WTC11 (cell line): ENCODE measurements around the gene STAC. TPM values are rescaled to one million over a fixed set of nuclear protein-coding genes. Genes with fewer than 3 reads are reported as not detected.

ENCODE experiments used
- ATAC-seq: fragments of 200-7000 bp; cut with Tn5 transposase; 2 replicates; pipeline ENCODE4 v1.10.0; 2021; ENCODE audit warnings: mild to moderate bottlenecking, moderate library complexity
- CTCF ChIA-PET: fragments of 300-600 bp; sonication (Branson Sonifier 250); formaldehyde crosslinking; loops from one replicate; lab custom pipeline; 2021; ENCODE audit warnings: antibody characterized with exemption; lab: Charles Lee
- POLR2A ChIA-PET: fragments of 350-600 bp; sonication (Branson Sonifier 250); formaldehyde crosslinking; loops from one replicate; lab custom pipeline; 2021; ENCODE audit warnings: antibody characterized with exemption; lab: Charles Lee
- DNase-seq: peaks from one replicate; pipeline ENCODE4 v3.0.0; 2021; ENCODE audit warnings: low spot score
- H3K27ac Mint-ChIP-seq: 2 replicates; pipeline ENCODE4 v1.8.0; 2021; ENCODE audit warnings: mixed read lengths
- H3K27me3 Mint-ChIP-seq: 2 replicates; pipeline ENCODE4 v1.8.0; 2021; ENCODE audit warnings: low read depth, mild to moderate bottlenecking, moderate library complexity, mixed read lengths
- H3K36me3 Mint-ChIP-seq: 2 replicates; pipeline ENCODE4 v1.8.0; 2021; ENCODE audit warnings: mixed read lengths
- H3K4me1 Mint-ChIP-seq: 2 replicates; pipeline ENCODE4 v1.8.0; 2022; ENCODE audit warnings: mixed read lengths
- H3K4me3 Mint-ChIP-seq: 2 replicates; pipeline ENCODE4 v1.8.0; 2021; ENCODE audit warnings: mild to moderate bottlenecking, moderate library complexity, mixed read lengths
- H3K9me3 Mint-ChIP-seq: 2 replicates; pipeline ENCODE4 v1.8.0; 2021; ENCODE audit warnings: mixed read lengths
- CREM ChIP-seq: sonication (generic); formaldehyde crosslinking; IDR thresholded peaks from 2 replicates; pipeline ENCODE4 v1.8.1; 2022; ENCODE audit warnings: mild to moderate bottlenecking, missing genetic modification reagents, moderate library complexity
- ETV6 ChIP-seq: sonication (generic); formaldehyde crosslinking; IDR thresholded peaks from 2 replicates; pipeline ENCODE4 v1.8.1; 2022; ENCODE audit warnings: mild to moderate bottlenecking, missing genetic modification reagents
- FOXP4 ChIP-seq: sonication (generic); formaldehyde crosslinking; IDR thresholded peaks from 2 replicates; pipeline ENCODE4 v1.8.0; 2022; ENCODE audit warnings: mild to moderate bottlenecking, missing genetic modification reagents
- GRHL2 ChIP-seq: fragments of 250-450 bp; sonication (Bioruptor Pico); IDR thresholded peaks from 2 replicates; pipeline ENCODE4 v1.8.0; 2022; ENCODE audit warnings: mild to moderate bottlenecking, moderate library complexity; ENCODE audit not compliant: insufficient replicate concordance, severe bottlenecking
- JUN ChIP-seq: sonication (generic); formaldehyde crosslinking; IDR thresholded peaks from 2 replicates; pipeline ENCODE4 v1.8.0; 2023; ENCODE audit warnings: mild to moderate bottlenecking, missing genetic modification reagents
- STAT6 ChIP-seq: sonication (generic); formaldehyde crosslinking; conservative IDR thresholded peaks from 2 replicates; pipeline ENCODE4 v1.8.1; 2023; ENCODE audit warnings: mild to moderate bottlenecking, low read depth, missing genetic modification reagents, moderate library complexity
- TP53 ChIP-seq: sonication (generic); formaldehyde crosslinking; IDR thresholded peaks from 2 replicates; pipeline ENCODE4 v1.8.1; 2023; ENCODE audit warnings: mild to moderate bottlenecking, missing genetic modification reagents
- ZNF219 ChIP-seq: sonication (generic); formaldehyde crosslinking; IDR thresholded peaks from 2 replicates; pipeline ENCODE4 v1.8.0; 2023; ENCODE audit warnings: missing genetic modification reagents, mild to moderate bottlenecking, borderline replicate concordance
- ZNF281 ChIP-seq: sonication (generic); formaldehyde crosslinking; IDR thresholded peaks from 2 replicates; pipeline ENCODE4 v1.8.0; 2023; ENCODE audit warnings: mild to moderate bottlenecking, missing genetic modification reagents
- ZNF317 ChIP-seq: sonication (generic); formaldehyde crosslinking; IDR thresholded peaks from 2 replicates; pipeline ENCODE4 v1.8.1; 2023; ENCODE audit warnings: low read depth, mild to moderate bottlenecking, moderate library complexity, missing genetic modification reagents, borderline replicate concordance
- ZNF396 ChIP-seq: fragments of 250-450 bp; sonication (Bioruptor Pico); IDR thresholded peaks from 2 replicates; pipeline ENCODE4 v1.8.0; 2021; ENCODE audit warnings: mild to moderate bottlenecking, moderate library complexity, borderline replicate concordance
- ZNF423 ChIP-seq: fragments of 250-450 bp; sonication (Bioruptor Pico); IDR thresholded peaks from 2 replicates; pipeline ENCODE4 v2.1.2; 2022; ENCODE audit warnings: mild to moderate bottlenecking, moderate library complexity
- ZNF671 ChIP-seq: fragments of 250-450 bp; sonication (Bioruptor Pico); IDR thresholded peaks from 2 replicates; pipeline ENCODE4 v1.8.0; 2021; ENCODE audit warnings: mild to moderate bottlenecking
- total RNA-seq: library from RNA; stranded (reverse); gene quantifications from 3 replicates; pipeline ENCODE4 v1.2.3, GENCODE V29; 2021
- TF ChIP-seq, protein P1 (sequence below): sonication (generic); formaldehyde crosslinking; IDR thresholded peaks from 2 replicates; pipeline ENCODE4 v1.8.0; 2022; ENCODE audit warnings: mild to moderate bottlenecking, missing genetic modification reagents

Gene STAC
- total RNA-seq, 1 experiment from 2014 or later, result 5.6 TPM

DNA sequence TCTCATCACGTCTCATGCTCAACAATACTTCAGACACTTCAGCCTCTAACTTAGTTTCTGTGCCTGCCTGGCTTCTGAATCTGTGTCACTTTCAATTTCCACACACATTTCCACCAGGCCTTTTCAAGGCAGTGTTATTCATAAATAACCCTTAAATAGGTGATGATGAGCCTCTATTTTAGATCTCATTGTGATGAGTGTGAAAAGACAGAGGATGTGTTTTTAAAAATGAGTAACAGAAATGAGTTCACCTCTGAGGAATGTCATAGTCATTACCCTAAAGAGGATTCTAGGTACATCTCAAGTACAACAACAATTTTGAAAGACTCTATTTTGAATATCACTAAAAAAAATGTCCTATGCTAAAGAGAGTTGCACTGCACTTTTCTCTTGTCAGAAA, 64.6 kb downstream of the STAC start:
- H3K4me3 Mint-ChIP-seq, result no peak overlapping the region
- no peaks in the 10 kb centered on the region for H3K9me3 Mint-ChIP-seq
- no peak overlapping the region for H3K27ac Mint-ChIP-seq
- POLR2A ChIA-PET, result no interaction called here
- peaks cover 20% of the 10 kb centered on the region for H3K4me1 Mint-ChIP-seq
- TF ChIP-seq ZNF317 (CRISPR knock-in tag), result no peak
- TF ChIP-seq, protein P1, sequence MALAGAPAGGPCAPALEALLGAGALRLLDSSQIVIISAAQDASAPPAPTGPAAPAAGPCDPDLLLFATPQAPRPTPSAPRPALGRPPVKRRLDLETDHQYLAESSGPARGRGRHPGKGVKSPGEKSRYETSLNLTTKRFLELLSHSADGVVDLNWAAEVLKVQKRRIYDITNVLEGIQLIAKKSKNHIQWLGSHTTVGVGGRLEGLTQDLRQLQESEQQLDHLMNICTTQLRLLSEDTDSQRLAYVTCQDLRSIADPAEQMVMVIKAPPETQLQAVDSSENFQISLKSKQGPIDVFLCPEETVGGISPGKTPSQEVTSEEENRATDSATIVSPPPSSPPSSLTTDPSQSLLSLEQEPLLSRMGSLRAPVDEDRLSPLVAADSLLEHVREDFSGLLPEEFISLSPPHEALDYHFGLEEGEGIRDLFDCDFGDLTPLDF (CRISPR knock-in tag), result no peak
- H3K36me3 Mint-ChIP-seq, result peaks cover 3% of the 10 kb centered on the region; the same call in 1 of the 2 replicates
- no peak for ATAC-seq
- H3K27me3 Mint-ChIP-seq, result no peaks in the 10 kb centered on the region
- CTCF ChIA-PET, result no interaction called here
- no peak for DNase-seq

DNA sequence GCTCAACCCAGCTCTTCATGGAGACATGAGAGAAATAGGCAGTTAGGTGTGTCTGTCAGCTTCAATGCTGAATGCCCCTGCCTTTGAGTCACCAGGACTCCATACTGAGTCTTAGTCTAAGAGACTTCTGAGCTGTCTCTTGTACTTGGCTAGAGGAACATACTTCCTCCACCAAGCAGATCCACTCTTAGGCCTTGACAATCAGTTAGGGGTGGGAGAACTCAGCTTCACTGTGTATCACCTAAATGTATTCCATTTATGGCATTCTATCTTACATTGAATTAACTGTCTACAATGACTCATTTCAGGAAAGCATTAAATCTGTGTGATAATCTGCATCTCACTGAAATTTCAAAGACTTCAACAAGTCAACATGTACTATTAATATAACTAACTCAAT, 66.0 kb downstream of the STAC start:
- peaks cover 20% of the 10 kb centered on the region for H3K4me1 Mint-ChIP-seq
- POLR2A ChIA-PET, result no interaction called here
- no peak for TF ChIP-seq ZNF219
- TF ChIP-seq GRHL2 (CRISPR knock-in tag), result no peak
- no peak for TF ChIP-seq FOXP4 (CRISPR knock-in tag)
- TF ChIP-seq JUN (CRISPR knock-in tag), result no peak
- TF ChIP-seq CREM (CRISPR knock-in tag), result no peak
- no peak for TF ChIP-seq STAT6 (CRISPR knock-in tag)
- no peak for TF ChIP-seq ZNF317 (CRISPR knock-in tag)
- no peak for TF ChIP-seq ZNF671 (CRISPR knock-in tag)
- no peak for TF ChIP-seq ZNF396 (CRISPR knock-in tag)
- TF ChIP-seq ZNF281 (CRISPR knock-in tag), result no peak
- TF ChIP-seq, protein P1 (CRISPR knock-in tag), result no peak
- TF ChIP-seq ETV6 (CRISPR knock-in tag), result no peak
- TF ChIP-seq ZNF423 (CRISPR knock-in tag), result no peak
- no peak for TF ChIP-seq TP53 (CRISPR knock-in tag)
- TF ChIP-seq, all 79 proteins: peak for 0
- no peaks in the 10 kb centered on the region for H3K9me3 Mint-ChIP-seq
- H3K36me3 Mint-ChIP-seq, result peaks cover 3% of the 10 kb centered on the region; the same call in 1 of the 2 replicates
- no peak overlapping the region for H3K27ac Mint-ChIP-seq
- CTCF ChIA-PET, result no interaction called here
- no peak overlapping the region for H3K4me3 Mint-ChIP-seq
- DNase-seq (no peak), ATAC-seq (no peak)
- H3K27me3 Mint-ChIP-seq, result no peaks in the 10 kb centered on the region
